A673 (cell line): Measurements from ENCODE around the gene STOML1. TPM values are rescaled to one million over a fixed set of nuclear protein-coding genes. Genes with fewer than 3 reads are reported as not detected.

Experiments used
- BruUV-seq: library from RNA; stranded (reverse); fragments of 400-500 nt; replicated peaks from 2 replicates; lab custom pipeline; 2021; lab: Mats Ljungman, UMichigan
- CTCF ChIA-PET: fragments of 300-600 bp; sonication (Branson Sonifier 250); formaldehyde crosslinking; loops from one replicate; lab custom pipeline; 2022; ENCODE audit warnings: antibody characterized with exemption; lab: Charles Lee
- POLR2A ChIA-PET: fragments of 300-600 bp; sonication (Branson Sonifier 250); formaldehyde crosslinking; loops from one replicate; lab custom pipeline; 2022; ENCODE audit warnings: antibody characterized with exemption; ENCODE audit not compliant: low non-redundant PET; lab: Charles Lee
- DNase-seq: peaks from one replicate; pipeline ENCODE4 v3.0.0-alpha.2; 2015; ENCODE audit warnings: low spot score
- H3K27ac ChIP-seq: fragments of 200-600 bp; sonication (generic); 2 replicates; pipeline ENCODE4 v1.5.1; 2016; ENCODE audit warnings: mixed run types, low read depth, mild to moderate bottlenecking, mixed read lengths, antibody characterized with exemption, low read length; ENCODE audit not compliant: poor library complexity, severe bottlenecking
- H3K27me3 ChIP-seq: fragments of 200-600 bp; sonication (generic); replicated peaks from 2 replicates; pipeline ENCODE4 v1.6.1; 2017; ENCODE audit warnings: mixed run types, low read depth, mild to moderate bottlenecking, mixed read lengths, antibody characterized with exemption, low read length; ENCODE audit not compliant: insufficient read depth, poor library complexity
- H3K36me3 ChIP-seq: fragments of 200-600 bp; sonication (generic); 2 replicates; pipeline ENCODE4 v1.6.1; 2016; ENCODE audit warnings: mixed run types, mild to moderate bottlenecking, mixed read lengths, antibody characterized with exemption, low read length; ENCODE audit not compliant: insufficient read depth, poor library complexity, severe bottlenecking
- H3K4me1 ChIP-seq: fragments of 200-600 bp; sonication (generic); 2 replicates; pipeline ENCODE4 v1.6.1; 2017; ENCODE audit warnings: mixed run types, mild to moderate bottlenecking, mixed read lengths, antibody characterized with exemption, low read length; ENCODE audit not compliant: insufficient read depth, poor library complexity, severe bottlenecking
- H3K4me3 ChIP-seq: fragments of 200-600 bp; sonication (generic); 2 replicates; pipeline ENCODE4 v1.5.1; 2016; ENCODE audit warnings: low read depth, mixed run types, mild to moderate bottlenecking, mixed read lengths, low read length; ENCODE audit not compliant: poor library complexity, severe bottlenecking
- H3K9me3 ChIP-seq: fragments of 200-600 bp; sonication (generic); 2 replicates; pipeline ENCODE4 v1.6.1; 2016; ENCODE audit warnings: mixed run types, low read depth, mild to moderate bottlenecking, mixed read lengths, antibody characterized with exemption, low read length; ENCODE audit not compliant: poor library complexity, severe bottlenecking
- CTCF ChIP-seq: fragments of 300-800, 200-600 bp; sonication (generic); conservative IDR thresholded peaks from 2 replicates; pipeline ENCODE4 v1.5.1; 2017; ENCODE audit warnings: low read depth, mild to moderate bottlenecking, antibody characterized with exemption, low read length, moderate library complexity, mixed read lengths
- EZH2 ChIP-seq: fragments of 200-600 bp; sonication (generic); IDR thresholded peaks from 2 replicates; pipeline ENCODE4 v1.6.1; 2017; ENCODE audit warnings: borderline replicate concordance, low read depth, mild to moderate bottlenecking, mixed read lengths, antibody characterized with exemption, low read length; ENCODE audit not compliant: poor library complexity, severe bottlenecking
- intact Hi-C: fragments of 100-400 bp; cut with micrococcal nuclease; formaldehyde crosslinking; loops from one replicate; pipeline ENCODE4 v1.10.0; 2022; ENCODE audit not compliant: unreplicated experiment
- total RNA-seq: library from RNA; stranded (reverse); gene quantifications from 2 replicates; pipeline ENCODE4 v1.2.3, GENCODE V29; 2021

Gene STOML1
- total RNA-seq, 1 experiment from 2014 or later, result 7.3 TPM

GRCh38 chr15:74036271-74037170 lies 44.4 kb upstream of the STOML1 start:
- Histone ChIP-seq H3K27ac (no peak overlapping the region), H3K9me3 (no peaks in the 10 kb centered on the region), H3K4me1 (peaks cover 19% of the 10 kb centered on the region), H3K36me3 (no peaks in the 10 kb centered on the region), H3K27me3 (no peaks in the 10 kb centered on the region), H3K4me3 (no peak overlapping the region)
- TF ChIP-seq EZH2 (no peak), CTCF (peak; percentile 61)
- BruUV-seq, result no TSS peak
- peak; percentile 66 for DNase-seq
- ChIA-PET CTCF (interaction anchor here (0.7 to 2.8 kb wide), 7 partner anchors 9 to 142 kb away, joined by 3 to 49 read pairs (median 4); no protein-coding TSS in a partner anchor), POLR2A (no interaction called here)
- intact Hi-C loops, result loop anchor here (2.0 kb wide), 1 partner anchor 64 kb away; no protein-coding TSS in a partner anchor

- Histone ChIP-seq H3K4me3 (no peak overlapping the region), H3K36me3 (no peaks in the 10 kb centered on the region), H3K27me3 (no peaks in the 10 kb centered on the region), H3K9me3 (no peaks in the 10 kb centered on the region), H3K4me1 (peaks cover 7% of the 10 kb centered on the region), H3K27ac (no peak overlapping the region)
- BruUV-seq, result no TSS peak
- POLR2A ChIA-PET, result no interaction called here
- intact Hi-C loops, result loop anchor here (2.0 kb wide), 1 partner anchor 63 kb away; no protein-coding TSS in a partner anchor
- TF ChIP-seq EZH2, result no peak
- no peak for TF ChIP-seq CTCF
- DNase-seq, result no peak
- CTCF ChIA-PET, result interaction anchor here (0.6 to 2.8 kb wide), 4 partner anchors 8 to 62 kb away, joined by 3 to 49 read pairs (median 4); no protein-coding TSS in a partner anchor
Measured at GRCh38 chr15:74035121-74036017, 43.3 kb upstream of the STOML1 start.

GRCh38 chr15:74034206-74034755 lies 42.2 kb upstream of the STOML1 start:
- H3K9me3 ChIP-seq, result no peaks in the 10 kb centered on the region
- no peak overlapping the region for H3K4me3 ChIP-seq
- no peak overlapping the region for H3K27ac ChIP-seq
- H3K27me3 ChIP-seq, result no peaks in the 10 kb centered on the region
- no peak for DNase-seq
- H3K4me1 ChIP-seq, result no peaks in the 10 kb centered on the region
- ChIA-PET CTCF (interaction anchor here (1.1 kb wide), 1 partner anchor 61 kb away, joined by 3 read pairs; no protein-coding TSS in a partner anchor), POLR2A (no interaction called here)
- BruUV-seq, result no TSS peak
- intact Hi-C loops, result no loop called here
- no peak for TF ChIP-seq EZH2
- TF ChIP-seq CTCF, result no peak
- no peaks in the 10 kb centered on the region for H3K36me3 ChIP-seq
